ENCODE data around the gene TMEM150B.
"Not testable (repeated sequence)": the region's sequence is repeated elsewhere in the genome, so short reads cannot be mapped to it uniquely, and the experiment has no call there.

TMEM150B gene

GRCh38 chr19:55339105-55339888 lies 14.2 kb upstream of the TMEM150B start, which contains the start of gene KMT5C:
Gene KMT5C (plus strand): TSS chr19:55339876. CDS start chr19:55341937, 2,061 bp downstream.
- peak; percentile 100 for DNase-seq (ENCODE audit: low spot score)

GRCh38 chr19:55336101-55336500 lies 11.0 kb upstream of the TMEM150B start:
- no peak for DNase-seq (ENCODE audit: low spot score)

GRCh38 chr19:55333870-55334269 lies 8.7 kb upstream of the TMEM150B start:
- DNase-seq (ENCODE audit: low spot score) = no peak

GRCh38 chr19:55329791-55330190 lies 4.7 kb upstream of the TMEM150B start:
- DNase-seq (ENCODE audit: low spot score) = not testable (repeated sequence)

GRCh38 chr19:55328774-55329318 lies 3.7 kb upstream of the TMEM150B start:
- not testable (repeated sequence) for DNase-seq (ENCODE audit: low spot score)

- DNase-seq (ENCODE audit: low spot score) = no peak
Measured at GRCh38 chr19:55324662-55325061, 479 bp downstream of the TMEM150B start.

GRCh38 chr19:55322204-55322885 lies 2.8 kb downstream of the TMEM150B start:
- DNase-seq (ENCODE audit: low spot score) = no peak

GRCh38 chr19:55321466-55322137 lies 3.5 kb downstream of the TMEM150B start:
- DNase-seq (ENCODE audit: low spot score) = no peak

GRCh38 chr19:55320844-55321419 lies 4.2 kb downstream of the TMEM150B start:
- DNase-seq (ENCODE audit: low spot score) = no peak

- DNase-seq (ENCODE audit: low spot score) = peak; percentile 26
Measured at GRCh38 chr19:55319785-55320184, 5.4 kb downstream of the TMEM150B start.

GRCh38 chr19:55316646-55317045 lies 8.5 kb downstream of the TMEM150B start:
- no peak for DNase-seq (ENCODE audit: low spot score)

GRCh38 chr19:55315956-55316525 lies 9.1 kb downstream of the TMEM150B start:
- no peak for DNase-seq (ENCODE audit: low spot score)

GRCh38 chr19:55314396-55314795 lies 10.7 kb downstream of the TMEM150B start:
- DNase-seq (ENCODE audit: low spot score) = no peak

- DNase-seq (ENCODE audit: low spot score) = no peak
Measured at GRCh38 chr19:55312621-55313512, 12.3 kb downstream of the TMEM150B start.

- DNase-seq (ENCODE audit: low spot score) = no peak
Measured at GRCh38 chr19:55311797-55312196, 13.3 kb downstream of the TMEM150B start.

GRCh38 chr19:55311397-55311796 lies 13.7 kb downstream of the TMEM150B start:
- no peak for DNase-seq (ENCODE audit: low spot score)

- DNase-seq (ENCODE audit: low spot score) = no peak
Measured at GRCh38 chr19:55310498-55310897, 14.6 kb downstream of the TMEM150B start.

- DNase-seq (ENCODE audit: low spot score) = no peak
Measured at GRCh38 chr19:55309448-55309847, 15.7 kb downstream of the TMEM150B start.

- DNase-seq (ENCODE audit: low spot score) = no peak
Measured at GRCh38 chr19:55308281-55308680, 16.9 kb downstream of the TMEM150B start.

- DNase-seq (ENCODE audit: low spot score) = no peak
Measured at GRCh38 chr19:55306712-55307111, 18.4 kb downstream of the TMEM150B start.

All from globus pallidus (tissue), 1 donor.